ENCODE results near the gene DCP1B. TPM values are rescaled to one million over a fixed set of nuclear protein-coding genes. Genes with fewer than 3 reads are reported as not detected.

The DCP1B gene
- total RNA-seq, 3 donors from 2014 or later, result 8.1 to 11.4 (median 9.2) TPM

GRCh38 chr12:1929241-1929984, 74.8 kb downstream of the DCP1B start:
- H3K4me1 Mint-ChIP-seq (ENCODE audit: low read depth), result peaks cover 20% of the 10 kb centered on the region
- no peaks in the 10 kb centered on the region for H3K9me3 Mint-ChIP-seq
- no peaks in the 10 kb centered on the region for H3K36me3 Mint-ChIP-seq (ENCODE audit: insufficient read depth)
- peaks cover 4% of the 10 kb centered on the region for H3K27me3 Mint-ChIP-seq (ENCODE audit: low read depth)
- ATAC-seq (no peak), DNase-seq (no peak)
- no peak overlapping the region for H3K4me3 Mint-ChIP-seq

DNA sequence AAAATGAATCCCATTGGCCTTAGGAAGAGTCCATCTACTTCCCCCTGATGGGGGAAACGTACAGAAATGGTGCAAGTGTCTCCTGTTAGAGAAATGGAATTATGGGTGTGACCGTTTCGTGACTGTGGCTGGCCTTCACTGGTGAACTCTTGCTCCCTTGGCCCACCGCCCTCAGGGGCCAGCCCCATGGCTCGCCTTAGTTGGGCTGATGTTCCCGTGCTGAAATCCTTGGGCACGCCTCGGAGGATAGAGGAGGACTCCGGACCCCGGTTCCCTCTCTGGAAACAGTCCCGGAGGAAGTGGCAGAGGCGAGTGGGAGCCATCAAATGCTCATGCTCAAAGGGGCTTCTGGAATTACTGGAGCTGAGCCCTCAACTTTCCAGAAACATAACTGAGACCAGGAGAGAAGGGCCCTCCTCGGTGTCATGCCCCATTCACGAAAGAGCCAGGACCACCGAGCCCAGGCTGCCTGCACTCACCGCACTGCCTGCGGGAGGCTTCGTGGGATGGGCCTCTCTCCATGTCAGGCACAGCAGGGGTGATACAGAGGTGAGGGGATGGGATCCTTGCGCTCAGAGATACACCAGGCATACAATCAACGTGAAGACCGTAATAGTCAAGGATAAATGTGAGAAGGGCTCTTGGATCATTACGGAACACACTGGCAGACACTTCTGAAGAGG, 75.7 kb downstream of the DCP1B start:
- Mint-ChIP-seq H3K36me3 (ENCODE audit: insufficient read depth) (no peaks in the 10 kb centered on the region), H3K27me3 (ENCODE audit: low read depth) (peaks cover 5% of the 10 kb centered on the region), H3K4me3 (no peak overlapping the region), H3K4me1 (ENCODE audit: low read depth) (peaks cover 21% of the 10 kb centered on the region), H3K9me3 (no peaks in the 10 kb centered on the region)
- no peak for ATAC-seq
- DNase-seq, result no peak

DNA sequence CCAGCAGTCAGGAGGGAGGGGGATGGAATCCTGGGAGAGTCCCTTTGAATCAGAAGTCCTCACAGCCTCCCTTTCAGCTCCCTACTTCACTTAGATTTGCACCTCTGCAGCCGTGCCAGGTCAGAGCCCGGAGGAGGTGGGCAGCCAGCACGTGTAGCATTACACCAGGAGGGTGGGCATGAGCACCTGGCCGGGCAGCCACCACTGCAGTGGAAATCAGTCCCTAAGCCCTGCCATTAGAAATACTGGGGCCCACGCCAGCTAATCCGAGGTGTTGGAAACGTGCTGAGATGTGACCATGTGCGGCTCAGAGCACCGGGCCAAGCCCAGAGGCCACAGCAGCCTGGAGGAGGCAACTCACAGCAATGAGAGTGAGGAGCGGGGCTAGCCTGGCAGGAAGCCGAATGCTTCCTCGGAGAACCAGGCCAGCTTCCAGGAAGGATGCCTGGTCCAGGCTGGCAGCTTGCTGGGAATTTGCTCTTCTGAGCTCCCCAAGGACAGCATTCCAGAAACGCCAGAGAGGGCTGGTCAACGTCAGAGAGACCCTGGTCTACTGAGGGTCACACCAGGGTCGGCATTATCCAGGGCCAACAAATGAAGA, 76.4 kb downstream of the DCP1B start:
- DNase-seq (no peak), ATAC-seq (no peak)
- H3K9me3 Mint-ChIP-seq, result no peaks in the 10 kb centered on the region
- no peaks in the 10 kb centered on the region for H3K36me3 Mint-ChIP-seq (ENCODE audit: insufficient read depth)
- H3K27me3 Mint-ChIP-seq (ENCODE audit: low read depth), result peaks cover 5% of the 10 kb centered on the region
- no peak overlapping the region for H3K4me3 Mint-ChIP-seq
- peaks cover 21% of the 10 kb centered on the region for H3K4me1 Mint-ChIP-seq (ENCODE audit: low read depth)

GRCh38 chr12:1927051-1927680, 77.1 kb downstream of the DCP1B start:
- H3K27me3 Mint-ChIP-seq (ENCODE audit: low read depth), result peaks cover 5% of the 10 kb centered on the region

GRCh38 chr12:1926251-1926657, 78.0 kb downstream of the DCP1B start:
- ATAC-seq (no peak), DNase-seq (no peak)
- no peaks in the 10 kb centered on the region for H3K9me3 Mint-ChIP-seq
- H3K4me3 Mint-ChIP-seq, result no peak overlapping the region
- peaks cover 21% of the 10 kb centered on the region for H3K4me1 Mint-ChIP-seq (ENCODE audit: low read depth)
- H3K36me3 Mint-ChIP-seq (ENCODE audit: insufficient read depth), result no peaks in the 10 kb centered on the region
- H3K27me3 Mint-ChIP-seq (ENCODE audit: low read depth), result peaks cover 5% of the 10 kb centered on the region

More at GRCh38 chr12:1927051-1927680, 77.1 kb downstream of the DCP1B start:
- DNase-seq (no peak), ATAC-seq (no peak)
- no peak overlapping the region for H3K4me3 Mint-ChIP-seq
- H3K36me3 Mint-ChIP-seq (ENCODE audit: insufficient read depth), result no peaks in the 10 kb centered on the region
- H3K4me1 Mint-ChIP-seq (ENCODE audit: low read depth), result peaks cover 21% of the 10 kb centered on the region
- H3K9me3 Mint-ChIP-seq, result no peaks in the 10 kb centered on the region

DNA sequence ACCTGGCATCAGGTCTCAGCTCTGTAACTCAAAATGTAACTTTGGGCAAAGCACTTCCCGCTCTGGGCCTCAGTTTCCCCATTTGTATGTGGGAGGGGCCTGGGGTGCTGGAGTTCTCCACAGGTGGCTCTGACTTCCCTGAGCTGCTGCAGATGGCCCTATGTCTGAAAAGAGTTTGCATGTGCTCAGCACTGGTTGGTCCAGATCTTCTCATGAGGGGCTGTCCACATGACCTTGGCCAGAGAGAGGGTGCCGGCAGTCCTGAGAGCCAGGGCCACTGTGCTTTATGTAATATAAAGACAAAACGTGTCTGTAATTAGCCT, 78.6 kb downstream of the DCP1B start:
- ATAC-seq (no peak), DNase-seq (no peak)
- Mint-ChIP-seq H3K4me3 (no peak overlapping the region), H3K36me3 (ENCODE audit: insufficient read depth) (no peaks in the 10 kb centered on the region), H3K4me1 (ENCODE audit: low read depth) (peaks cover 19% of the 10 kb centered on the region), H3K9me3 (no peaks in the 10 kb centered on the region), H3K27me3 (ENCODE audit: low read depth) (peaks cover 5% of the 10 kb centered on the region)

- no peak for ATAC-seq
- H3K4me1 Mint-ChIP-seq (ENCODE audit: low read depth), result peaks cover 17% of the 10 kb centered on the region
- no peaks in the 10 kb centered on the region for H3K9me3 Mint-ChIP-seq
- no peak overlapping the region for H3K4me3 Mint-ChIP-seq
- H3K36me3 Mint-ChIP-seq (ENCODE audit: insufficient read depth), result no peaks in the 10 kb centered on the region
- DNase-seq, result no peak
- H3K27me3 Mint-ChIP-seq (ENCODE audit: low read depth), result peaks cover 5% of the 10 kb centered on the region
These were observed 79.1 kb downstream of the DCP1B start for GRCh38 chr12:1924996-1925683.

- DNase-seq (no peak), ATAC-seq (no peak)
- Mint-ChIP-seq H3K4me3 (no peak overlapping the region), H3K4me1 (ENCODE audit: low read depth) (peaks cover 10% of the 10 kb centered on the region), H3K36me3 (ENCODE audit: insufficient read depth) (no peaks in the 10 kb centered on the region), H3K27me3 (ENCODE audit: low read depth) (peaks cover 6% of the 10 kb centered on the region), H3K9me3 (no peaks in the 10 kb centered on the region)
These were observed 81.3 kb downstream of the DCP1B start for GRCh38 chr12:1922985-1923384.

- Mint-ChIP-seq H3K27me3 (ENCODE audit: low read depth) (peaks cover 8% of the 10 kb centered on the region), H3K4me1 (ENCODE audit: low read depth) (peaks cover 10% of the 10 kb centered on the region), H3K9me3 (no peaks in the 10 kb centered on the region), H3K4me3 (no peak overlapping the region), H3K36me3 (ENCODE audit: insufficient read depth) (no peaks in the 10 kb centered on the region)
- DNase-seq (no peak), ATAC-seq (no peak)
These were observed 82.1 kb downstream of the DCP1B start for GRCh38 chr12:1922075-1922709.

GRCh38 chr12:1920971-1921370, 83.3 kb downstream of the DCP1B start:
- no peak for DNase-seq
- H3K27me3 Mint-ChIP-seq (ENCODE audit: low read depth), result peaks cover 10% of the 10 kb centered on the region
- peaks cover 17% of the 10 kb centered on the region for H3K4me1 Mint-ChIP-seq (ENCODE audit: low read depth)
- H3K9me3 Mint-ChIP-seq, result no peaks in the 10 kb centered on the region
- no peak overlapping the region for H3K4me3 Mint-ChIP-seq
- no peaks in the 10 kb centered on the region for H3K36me3 Mint-ChIP-seq (ENCODE audit: insufficient read depth)
- ATAC-seq, result no peak

GRCh38 chr12:1920436-1920835, 83.8 kb downstream of the DCP1B start:
- no peak for DNase-seq
- no peaks in the 10 kb centered on the region for H3K36me3 Mint-ChIP-seq (ENCODE audit: insufficient read depth)
- H3K4me3 Mint-ChIP-seq, result no peak overlapping the region
- peaks cover 21% of the 10 kb centered on the region for H3K4me1 Mint-ChIP-seq (ENCODE audit: low read depth)
- ATAC-seq, result no peak
- peaks cover 10% of the 10 kb centered on the region for H3K27me3 Mint-ChIP-seq (ENCODE audit: low read depth)
- no peaks in the 10 kb centered on the region for H3K9me3 Mint-ChIP-seq

DNA sequence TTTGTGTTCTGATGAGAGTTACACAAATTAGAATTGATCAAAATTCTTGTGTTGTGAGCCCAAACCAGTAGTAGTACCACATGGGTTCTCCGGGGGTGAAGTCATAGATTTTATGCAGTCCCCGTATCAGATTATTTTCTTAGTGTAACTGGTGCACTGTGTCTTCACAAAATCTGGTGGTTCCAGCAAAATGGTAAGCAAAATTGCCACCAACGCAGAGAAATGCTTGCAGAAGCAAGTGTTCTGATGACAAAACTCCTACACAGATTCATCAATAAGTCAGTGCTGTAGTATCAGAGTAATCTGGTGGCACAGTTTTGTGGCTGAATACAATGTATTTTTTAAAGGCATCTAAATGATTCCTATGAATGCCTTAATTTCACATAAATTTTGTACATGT, 84.5 kb downstream of the DCP1B start:
- DNase-seq (no peak), ATAC-seq (no peak)
- peaks cover 9% of the 10 kb centered on the region for H3K27me3 Mint-ChIP-seq (ENCODE audit: low read depth)
- H3K4me3 Mint-ChIP-seq, result no peak overlapping the region
- peaks cover 21% of the 10 kb centered on the region for H3K4me1 Mint-ChIP-seq (ENCODE audit: low read depth)
- no peaks in the 10 kb centered on the region for H3K36me3 Mint-ChIP-seq (ENCODE audit: insufficient read depth)
- H3K9me3 Mint-ChIP-seq, result no peaks in the 10 kb centered on the region

DNA sequence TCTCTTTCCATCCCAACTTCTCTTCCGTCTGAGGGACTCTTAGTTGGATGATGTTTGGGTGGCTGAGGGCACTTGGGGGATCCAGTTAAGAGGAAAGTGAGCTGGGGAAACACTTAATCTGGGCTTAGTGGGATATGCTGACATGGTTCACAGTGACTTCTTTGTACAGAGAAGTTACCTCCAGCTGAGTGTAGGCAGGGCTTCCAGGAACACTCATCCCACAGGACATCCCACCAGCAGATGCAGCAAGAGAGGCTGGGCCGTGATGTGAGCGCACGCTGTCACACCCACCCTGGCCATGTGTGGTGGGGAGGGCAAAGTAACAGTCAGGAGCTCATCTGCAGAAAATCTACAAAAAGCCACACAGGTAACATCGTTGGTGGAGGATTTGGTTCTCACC, 85.0 kb downstream of the DCP1B start:
- H3K36me3 Mint-ChIP-seq (ENCODE audit: insufficient read depth), result no peaks in the 10 kb centered on the region
- DNase-seq (no peak), ATAC-seq (no peak)
- H3K27me3 Mint-ChIP-seq (ENCODE audit: low read depth), result peaks cover 5% of the 10 kb centered on the region
- H3K4me3 Mint-ChIP-seq, result no peak overlapping the region
- no peaks in the 10 kb centered on the region for H3K9me3 Mint-ChIP-seq
- H3K4me1 Mint-ChIP-seq (ENCODE audit: low read depth), result peaks cover 16% of the 10 kb centered on the region

DNA sequence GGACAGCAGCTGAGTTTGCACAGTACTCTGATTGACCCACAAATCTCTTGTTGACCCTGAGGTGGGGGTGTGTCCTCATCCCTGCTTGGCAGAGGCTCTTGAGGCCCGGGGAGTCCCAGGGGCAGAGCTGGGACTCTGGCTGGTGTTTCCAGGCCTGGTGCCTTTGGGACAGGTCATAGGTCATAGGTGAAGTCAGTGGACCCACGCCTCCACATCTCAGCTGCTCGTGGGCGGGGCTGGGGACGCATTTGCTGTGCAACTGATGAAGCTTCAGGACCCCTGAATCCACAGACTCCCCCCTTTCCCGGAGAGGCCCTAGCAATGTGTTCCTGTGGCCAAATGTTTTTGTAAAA, 85.4 kb downstream of the DCP1B start:
- Mint-ChIP-seq H3K36me3 (ENCODE audit: insufficient read depth) (no peaks in the 10 kb centered on the region), H3K27me3 (ENCODE audit: low read depth) (peaks cover 5% of the 10 kb centered on the region), H3K4me1 (ENCODE audit: low read depth) (peaks cover 16% of the 10 kb centered on the region), H3K9me3 (no peaks in the 10 kb centered on the region), H3K4me3 (no peak overlapping the region)
- ATAC-seq (no peak), DNase-seq (no peak)
